ENCODE measurements around the gene TTLL8.

GRCh38 chr22:49972163-49973017 is 85.7 kb downstream of the TTLL8 start:
- no peak for TF ChIP-seq EZH2phosphoT487 (IDR thresholded peaks at IDR 0.05; ENCODE audit: borderline replicate concordance)
- TF ChIP-seq CTCF (IDR thresholded peaks at IDR 0.05 in 2 of 3, conservative IDR thresholded peaks at IDR 0.05 in 1 of 3; ENCODE audit: borderline replicate concordance in 1 of 3, insufficient read depth in 1 of 3, low read depth in 2 of 3, low read length in 2 of 3), result no peak
- no peak for TF ChIP-seq POLR2A (IDR thresholded peaks at IDR 0.05; ENCODE audit: borderline replicate concordance, extremely low read depth, insufficient read depth, insufficient read length)
- no peak for TF ChIP-seq MAX (IDR thresholded peaks at IDR 0.05)
- no peak for TF ChIP-seq POLR2AphosphoS5 (IDR thresholded peaks at IDR 0.05; ENCODE audit: low read depth, low read length)
- no peak for TF ChIP-seq SIN3A (IDR thresholded peaks at IDR 0.05; ENCODE audit: low read depth)
- TF ChIP-seq ZNF274 (IDR thresholded peaks at IDR 0.05; ENCODE audit: low read depth, low read length), result no peak
- no peak for TF ChIP-seq EZH2 (IDR thresholded peaks at IDR 0.05)
- TF ChIP-seq CBX3 (IDR thresholded peaks at IDR 0.05; ENCODE audit: low read depth), result no peak
- no peak for TF ChIP-seq TCF7L2 (IDR thresholded peaks at IDR 0.05; ENCODE audit: borderline replicate concordance, extremely low read depth, insufficient read depth, insufficient read length)
- no peak for TF ChIP-seq JUND (IDR thresholded peaks at IDR 0.05)
- TF ChIP-seq REST (IDR thresholded peaks at IDR 0.05; ENCODE audit: low read depth), result no peak

Data from HCT116 (cell line).